OCI-M2 (cell line): ENCODE results near the gene PKD2.
"Not testable (repeated sequence)": the region's sequence is repeated elsewhere in the genome, so short reads cannot be mapped to it uniquely, and the experiment has no call there.

Experiments
- DNase-seq: peaks from one replicate; lab custom pipeline; 2025; ENCODE audit not compliant: unreplicated experiment; lab: John Stamatoyannopoulos, UW

The PKD2 gene

DNA sequence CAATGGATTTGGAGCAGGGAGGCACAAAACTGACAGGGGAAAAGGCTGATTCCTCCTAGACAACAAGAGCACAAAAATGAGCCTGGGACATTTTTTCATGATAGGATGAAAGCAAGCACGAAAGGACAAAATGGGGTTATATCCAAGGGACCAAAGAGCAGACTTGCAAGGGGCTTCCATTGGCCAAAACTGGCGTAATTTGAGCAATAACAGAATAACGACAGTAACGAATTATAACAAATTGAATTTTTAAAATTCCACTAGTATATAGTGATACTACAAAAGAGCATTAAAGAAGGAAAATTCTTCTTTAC is 21.6 kb upstream of the PKD2 start:
- no peak for DNase-seq

DNA sequence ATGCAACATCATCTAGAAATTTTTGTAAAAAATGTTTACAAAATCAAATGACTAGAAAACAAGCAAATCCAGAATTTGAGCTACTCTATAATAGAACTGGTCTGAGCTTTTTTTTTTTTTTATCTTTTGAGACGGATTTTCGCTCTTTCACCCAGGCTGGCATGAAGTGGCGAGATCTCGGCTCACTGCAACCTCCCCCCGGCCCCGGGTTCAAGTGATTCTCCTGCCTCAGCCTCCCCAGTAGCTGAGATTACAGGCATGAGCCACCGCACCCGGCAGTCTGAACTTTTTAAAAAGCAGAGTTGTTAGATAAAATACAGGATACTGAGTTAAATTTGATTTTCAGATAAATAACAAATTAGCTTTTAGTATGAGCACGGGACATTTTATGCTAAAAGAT is 20.9 kb upstream of the PKD2 start:
- no peak for DNase-seq

DNA sequence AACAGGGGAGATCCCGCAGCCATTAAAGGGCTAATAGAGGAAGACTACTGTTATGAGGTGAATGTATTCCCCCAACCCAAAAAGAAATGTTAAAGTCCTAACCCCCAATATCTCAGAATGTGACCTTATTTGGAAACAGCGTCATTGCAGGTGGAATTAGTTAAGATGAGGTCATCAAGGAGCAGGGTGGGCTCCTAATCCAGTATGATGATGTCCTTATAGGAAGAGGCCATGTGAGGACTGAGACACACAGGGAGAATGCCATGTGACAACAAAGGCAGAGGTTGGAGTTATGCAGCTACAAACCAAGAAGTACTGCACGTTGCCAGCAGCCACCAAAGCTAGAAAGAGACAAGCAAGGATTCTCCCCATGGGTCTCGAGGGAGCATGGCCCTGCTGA is 17.7 kb upstream of the PKD2 start:
- no peak for DNase-seq

GRCh38 chr4:87995435-87995834 is 12.0 kb upstream of the PKD2 start:
- no peak for DNase-seq

- DNase-seq, result not testable (repeated sequence)
These were observed 8.2 kb upstream of the PKD2 start for GRCh38 chr4:87999191-87999691.

DNA sequence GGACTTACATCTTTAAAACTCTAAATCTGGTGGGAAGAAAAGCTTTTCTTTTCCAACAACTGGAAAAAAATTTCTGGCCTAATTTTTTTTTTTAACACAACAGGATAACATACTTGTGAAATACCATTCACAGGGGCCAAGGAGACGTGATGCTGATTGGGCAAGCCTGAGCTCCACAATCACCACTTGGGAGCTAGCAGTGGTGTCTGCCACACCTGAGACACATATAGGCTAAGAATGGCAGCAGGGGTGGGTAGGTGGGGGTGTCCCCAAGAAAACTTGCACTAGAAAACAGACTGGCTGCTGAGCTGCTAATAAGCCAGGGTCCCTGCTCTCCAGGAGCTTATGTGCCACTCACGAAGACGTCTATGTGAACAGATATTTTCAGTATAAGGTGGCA is 5.6 kb upstream of the PKD2 start:
- DNase-seq, result no peak

- DNase-seq, result no peak
These were observed 4.6 kb upstream of the PKD2 start for GRCh38 chr4:88002786-88003185.

- DNase-seq, result no peak
These were observed 4.2 kb upstream of the PKD2 start for GRCh38 chr4:88003261-88003660.

DNA sequence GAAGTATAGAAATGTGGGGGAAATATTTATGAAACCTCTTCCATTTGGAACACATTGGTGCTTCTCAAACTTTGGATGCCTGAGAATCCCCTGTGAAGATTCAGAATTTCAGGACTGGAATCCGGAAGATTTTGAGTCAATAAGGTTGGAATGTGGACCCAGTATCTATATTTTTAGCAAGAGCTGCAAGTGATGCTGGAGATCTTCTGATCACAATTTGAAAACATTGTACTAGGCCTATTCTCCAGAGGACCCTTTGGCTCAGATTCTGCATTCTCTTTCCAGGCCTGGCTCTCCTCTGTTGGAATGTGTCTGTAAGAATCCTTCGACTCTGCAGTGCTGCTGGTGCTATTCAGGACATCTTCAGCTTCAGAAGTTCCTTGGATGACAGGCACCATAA is 2.4 kb upstream of the PKD2 start:
- no peak for DNase-seq

DNA sequence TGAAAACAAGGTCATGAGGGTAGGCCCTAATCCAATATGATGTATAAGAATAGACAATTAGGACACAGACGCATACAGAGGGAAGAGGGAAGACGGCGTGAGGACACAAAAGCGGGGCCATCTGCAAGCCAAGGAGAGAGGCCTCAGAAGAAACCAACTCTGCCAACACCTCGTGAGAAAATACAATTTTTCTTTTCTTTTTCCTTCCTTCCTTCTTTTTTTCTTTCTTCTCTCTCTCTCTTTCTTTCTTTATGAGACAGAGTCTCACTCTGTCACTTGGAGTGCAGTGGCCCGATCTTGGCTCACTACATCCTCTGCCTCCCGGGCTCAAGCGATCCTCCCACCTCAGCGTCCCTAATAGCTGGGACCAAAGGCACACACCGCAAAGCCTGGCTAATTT is 1.5 kb upstream of the PKD2 start:
- no peak for DNase-seq

GRCh38 chr4:88006956-88007303 is 505 bp upstream of the PKD2 start:
- no peak for DNase-seq

DNA sequence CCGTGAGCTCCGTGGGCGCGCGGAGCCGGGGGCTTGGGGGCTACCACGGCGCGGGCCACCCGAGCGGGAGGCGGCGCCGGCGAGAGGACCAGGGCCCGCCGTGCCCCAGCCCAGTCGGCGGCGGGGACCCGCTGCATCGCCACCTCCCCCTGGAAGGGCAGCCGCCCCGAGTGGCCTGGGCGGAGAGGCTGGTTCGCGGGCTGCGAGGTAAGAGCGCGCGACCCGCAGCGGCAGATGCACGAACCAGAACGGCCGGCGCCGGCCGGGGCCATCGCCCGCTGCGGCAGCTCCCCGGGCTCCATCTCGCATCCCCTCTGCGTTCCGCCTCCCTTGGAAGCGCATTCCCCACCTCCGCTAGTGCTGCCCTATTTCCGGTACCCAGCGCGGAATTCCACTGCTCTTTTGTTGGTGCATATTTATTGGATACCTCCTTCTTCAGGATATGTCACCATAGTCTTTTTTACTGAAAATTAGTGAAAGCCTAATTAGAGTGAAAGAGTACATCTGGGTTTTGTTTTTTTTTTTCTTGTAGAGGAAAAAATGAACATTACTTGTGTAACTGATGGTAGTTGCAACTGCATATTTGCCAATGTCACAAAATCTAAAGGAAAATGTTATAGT is 797 bp downstream of the PKD2 start:
- DNase-seq, result no peak

DNA sequence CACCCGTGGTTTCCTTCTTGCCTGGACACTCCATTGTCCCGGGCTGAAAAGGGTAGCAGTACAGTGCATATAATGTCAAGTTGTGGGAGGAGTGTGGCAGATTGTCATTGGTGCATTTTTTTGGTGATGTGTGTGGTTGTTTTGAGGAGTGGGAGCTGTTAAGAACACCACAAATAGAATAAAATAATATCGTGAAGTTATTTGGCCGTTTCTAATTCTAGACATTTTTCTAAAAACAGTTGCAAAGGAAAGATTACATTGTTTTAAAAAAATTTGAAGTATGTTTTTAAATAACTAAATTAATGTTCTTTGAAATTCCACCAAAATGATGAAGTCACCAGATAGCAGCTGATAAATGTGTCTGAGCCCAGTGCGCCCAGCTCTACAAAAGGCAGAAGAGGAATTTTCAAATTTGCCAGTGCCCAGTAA is 1.3 kb downstream of the PKD2 start:
- no peak for DNase-seq

GRCh38 chr4:88009871-88010270 is 2.4 kb downstream of the PKD2 start:
- no peak for DNase-seq

DNA sequence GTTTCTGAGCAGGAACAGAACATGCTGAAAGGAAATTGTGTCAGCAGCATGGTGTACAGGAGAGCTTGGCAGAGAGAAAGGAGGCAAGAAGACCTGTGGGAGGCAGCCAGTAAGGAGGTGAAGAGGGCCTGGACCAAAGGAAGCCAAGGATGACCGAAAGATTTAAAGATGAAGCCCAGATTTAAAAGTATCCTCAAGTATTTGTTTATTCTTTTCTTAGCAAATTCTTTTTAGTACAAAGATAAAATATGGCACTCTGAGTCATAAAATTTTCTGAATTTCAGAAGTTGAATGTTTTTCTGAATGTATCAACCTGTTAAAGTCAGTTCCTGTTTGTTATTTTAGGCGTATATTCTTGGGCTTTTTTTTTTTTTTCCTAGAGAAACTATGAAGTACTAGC is 3.5 kb downstream of the PKD2 start:
- DNase-seq, result no peak

- DNase-seq, result no peak
These were observed 5.2 kb downstream of the PKD2 start for GRCh38 chr4:88012647-88013046.

- DNase-seq, result no peak
These were observed 7.0 kb downstream of the PKD2 start for GRCh38 chr4:88014386-88014905.

DNA sequence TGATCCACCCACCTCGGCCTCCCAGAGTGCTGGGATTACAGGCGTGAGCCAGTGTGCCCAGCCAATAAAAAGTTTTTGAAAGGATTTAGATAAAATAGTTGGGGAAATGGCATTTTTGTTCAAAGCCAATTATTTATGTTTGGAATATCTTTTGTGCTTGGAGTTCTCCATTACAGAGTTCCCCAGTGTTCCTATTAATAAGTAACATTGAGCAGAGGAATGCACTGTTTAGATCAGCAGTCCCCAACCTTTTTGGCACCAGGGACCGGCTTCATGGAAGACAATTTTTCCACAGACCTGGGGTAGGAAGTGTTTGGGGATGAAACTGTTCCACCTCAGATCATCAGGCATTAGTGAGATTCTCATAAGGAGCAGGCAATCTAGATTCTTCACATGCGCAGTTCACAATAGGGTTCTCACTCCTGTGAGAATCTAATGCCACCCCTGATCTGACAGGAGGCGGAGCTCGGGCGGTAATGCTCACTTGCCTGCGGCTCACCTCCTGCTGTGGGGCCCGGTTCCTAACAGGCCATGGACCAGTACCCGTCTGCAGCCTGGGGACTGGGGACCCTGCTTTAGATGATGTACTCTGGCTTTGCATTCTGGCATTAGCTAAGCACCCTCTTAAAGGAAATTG is 8.3 kb downstream of the PKD2 start:
- no peak for DNase-seq

GRCh38 chr4:88017516-88018297 is 10.3 kb downstream of the PKD2 start:
- DNase-seq, result no peak

- no peak for DNase-seq
These were observed 11.0 kb downstream of the PKD2 start for GRCh38 chr4:88018466-88018865.

DNA sequence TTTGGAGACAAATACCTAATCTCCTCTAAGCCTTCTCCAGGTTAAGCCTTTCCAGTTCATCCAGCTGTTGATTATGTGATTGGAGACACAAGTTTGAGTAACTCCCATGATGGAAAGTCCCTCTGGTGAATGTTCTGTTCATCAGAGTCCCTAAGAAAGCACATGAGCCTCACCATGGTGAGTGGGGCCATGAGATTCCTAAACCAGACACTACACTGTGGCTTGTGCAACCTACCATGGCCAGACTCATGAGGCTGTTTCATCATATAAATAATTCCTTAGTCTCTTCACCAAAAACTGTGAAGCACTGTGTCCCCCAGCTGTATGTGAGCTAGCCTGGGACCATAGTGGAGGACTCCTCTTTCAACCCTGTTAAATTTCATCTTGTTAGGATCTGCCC is 14.4 kb downstream of the PKD2 start:
- no peak for DNase-seq

DNA sequence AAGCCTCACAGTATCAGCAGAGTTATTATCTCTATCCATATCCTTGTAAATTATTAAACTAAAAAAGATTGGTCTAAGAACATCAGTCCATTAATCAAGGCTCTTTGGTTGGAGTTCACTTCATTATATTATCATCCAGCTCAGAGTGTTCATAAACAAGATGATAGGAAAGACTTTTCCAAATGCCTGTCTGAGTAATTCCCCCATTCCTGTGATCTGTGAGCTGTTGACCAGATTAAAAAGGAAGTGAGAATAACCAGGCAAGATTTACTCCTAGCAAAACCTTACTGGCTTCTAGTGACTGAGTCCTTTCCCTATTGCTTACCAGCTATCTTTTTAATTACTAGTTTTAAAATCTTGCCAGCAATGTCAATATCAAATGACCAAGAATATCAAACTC is 14.9 kb downstream of the PKD2 start:
- no peak for DNase-seq
